WTC11 (cell line): ENCODE results near the gene PTPRN2. TPM values are rescaled to one million over a fixed set of nuclear protein-coding genes. Genes with fewer than 3 reads are reported as not detected.

Experiments used
- ATAC-seq: fragments of 200-7000 bp; cut with Tn5 transposase; 2 replicates; pipeline ENCODE4 v1.10.0; 2021; ENCODE audit warnings: mild to moderate bottlenecking, moderate library complexity
- CTCF ChIA-PET: fragments of 300-600 bp; sonication (Branson Sonifier 250); formaldehyde crosslinking; loops from one replicate; lab custom pipeline; 2021; ENCODE audit warnings: antibody characterized with exemption; lab: Charles Lee
- POLR2A ChIA-PET: fragments of 350-600 bp; sonication (Branson Sonifier 250); formaldehyde crosslinking; loops from one replicate; lab custom pipeline; 2021; ENCODE audit warnings: antibody characterized with exemption; lab: Charles Lee
- DNase-seq: peaks from one replicate; pipeline ENCODE4 v3.0.0; 2021; ENCODE audit warnings: low spot score
- H3K27ac Mint-ChIP-seq: 2 replicates; pipeline ENCODE4 v1.8.0; 2021; ENCODE audit warnings: mixed read lengths
- H3K27me3 Mint-ChIP-seq: 2 replicates; pipeline ENCODE4 v1.8.0; 2021; ENCODE audit warnings: low read depth, mild to moderate bottlenecking, moderate library complexity, mixed read lengths
- H3K36me3 Mint-ChIP-seq: 2 replicates; pipeline ENCODE4 v1.8.0; 2021; ENCODE audit warnings: mixed read lengths
- H3K4me1 Mint-ChIP-seq: 2 replicates; pipeline ENCODE4 v1.8.0; 2022; ENCODE audit warnings: mixed read lengths
- H3K4me3 Mint-ChIP-seq: 2 replicates; pipeline ENCODE4 v1.8.0; 2021; ENCODE audit warnings: mild to moderate bottlenecking, moderate library complexity, mixed read lengths
- H3K9me3 Mint-ChIP-seq: 2 replicates; pipeline ENCODE4 v1.8.0; 2021; ENCODE audit warnings: mixed read lengths
- AR ChIP-seq: fragments of 250-450 bp; sonication (Bioruptor Pico); IDR thresholded peaks from 2 replicates; pipeline ENCODE4 v1.9.0; 2021; ENCODE audit warnings: mild to moderate bottlenecking
- CDX4 ChIP-seq: fragments of 250-450 bp; sonication (Bioruptor Pico); IDR thresholded peaks from 2 replicates; pipeline ENCODE4 v1.9.0; 2021; ENCODE audit warnings: moderate library complexity, mild to moderate bottlenecking, inconsistent platforms, borderline replicate concordance
- EMX1 ChIP-seq: fragments of 250-450 bp; sonication (Bioruptor Pico); IDR thresholded peaks from 2 replicates; pipeline ENCODE4 v1.8.0; 2021; ENCODE audit warnings: mild to moderate bottlenecking
- GABPB1 ChIP-seq: sonication (generic); formaldehyde crosslinking; IDR thresholded peaks from 2 replicates; pipeline ENCODE4 v1.8.1; 2023; ENCODE audit warnings: mild to moderate bottlenecking, missing genetic modification reagents
- HMGA2 ChIP-seq: fragments of 250-450 bp; sonication (Bioruptor Pico); IDR thresholded peaks from 2 replicates; pipeline ENCODE4 v1.4.0; 2021; ENCODE audit warnings: mild to moderate bottlenecking, moderate library complexity
- PRRX2 ChIP-seq: fragments of 250-450 bp; sonication (Bioruptor Pico); IDR thresholded peaks from 2 replicates; pipeline ENCODE4 v1.8.0; 2021; ENCODE audit warnings: mild to moderate bottlenecking
- TEAD1 ChIP-seq: sonication (generic); formaldehyde crosslinking; IDR thresholded peaks from 2 replicates; pipeline ENCODE4 v1.8.0; 2022; ENCODE audit warnings: mild to moderate bottlenecking, missing genetic modification reagents
- ZNF396 ChIP-seq: fragments of 250-450 bp; sonication (Bioruptor Pico); IDR thresholded peaks from 2 replicates; pipeline ENCODE4 v1.8.0; 2021; ENCODE audit warnings: mild to moderate bottlenecking, moderate library complexity, borderline replicate concordance
- ZNF423 ChIP-seq: fragments of 250-450 bp; sonication (Bioruptor Pico); IDR thresholded peaks from 2 replicates; pipeline ENCODE4 v2.1.2; 2022; ENCODE audit warnings: mild to moderate bottlenecking, moderate library complexity
- ZNF671 ChIP-seq: fragments of 250-450 bp; sonication (Bioruptor Pico); IDR thresholded peaks from 2 replicates; pipeline ENCODE4 v1.8.0; 2021; ENCODE audit warnings: mild to moderate bottlenecking
- total RNA-seq: library from RNA; stranded (reverse); gene quantifications from 3 replicates; pipeline ENCODE4 v1.2.3, GENCODE V29; 2021
- TF ChIP-seq, protein P1 (sequence below): sonication (generic); formaldehyde crosslinking; IDR thresholded peaks from 2 replicates; pipeline ENCODE4 v1.8.1; 2023; ENCODE audit warnings: mild to moderate bottlenecking, moderate library complexity, missing genetic modification reagents
- TF ChIP-seq, protein P2 (sequence below): sonication (generic); formaldehyde crosslinking; IDR thresholded peaks from 2 replicates; pipeline ENCODE4 v1.8.0; 2022; ENCODE audit warnings: missing genetic modification reagents
- TF ChIP-seq, protein P3 (sequence below): sonication (generic); formaldehyde crosslinking; IDR thresholded peaks from 2 replicates; pipeline ENCODE4 v1.8.1; 2022; ENCODE audit warnings: mild to moderate bottlenecking, missing genetic modification reagents, moderate library complexity, borderline replicate concordance

The PTPRN2 gene
- total RNA-seq, 1 experiment from 2014 or later, result 4.7 TPM

- TF ChIP-seq ZNF423 (CRISPR knock-in tag) (no peak), EMX1 (CRISPR knock-in tag) (no peak), PRRX2 (CRISPR knock-in tag) (no peak), CDX4 (CRISPR knock-in tag) (no peak), ZNF671 (CRISPR knock-in tag) (no peak), ZNF396 (no peak)
- TF ChIP-seq, protein P1, sequence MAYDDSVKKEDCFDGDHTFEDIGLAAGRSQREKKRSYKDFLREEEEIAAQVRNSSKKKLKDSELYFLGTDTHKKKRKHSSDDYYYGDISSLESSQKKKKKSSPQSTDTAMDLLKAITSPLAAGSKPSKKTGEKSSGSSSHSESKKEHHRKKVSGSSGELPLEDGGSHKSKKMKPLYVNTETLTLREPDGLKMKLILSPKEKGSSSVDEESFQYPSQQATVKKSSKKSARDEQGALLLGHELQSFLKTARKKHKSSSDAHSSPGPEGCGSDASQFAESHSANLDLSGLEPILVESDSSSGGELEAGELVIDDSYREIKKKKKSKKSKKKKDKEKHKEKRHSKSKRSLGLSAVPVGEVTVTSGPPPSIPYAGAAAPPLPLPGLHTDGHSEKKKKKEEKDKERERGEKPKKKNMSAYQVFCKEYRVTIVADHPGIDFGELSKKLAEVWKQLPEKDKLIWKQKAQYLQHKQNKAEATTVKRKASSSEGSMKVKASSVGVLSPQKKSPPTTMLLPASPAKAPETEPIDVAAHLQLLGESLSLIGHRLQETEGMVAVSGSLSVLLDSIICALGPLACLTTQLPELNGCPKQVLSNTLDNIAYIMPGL, result no peak
- TF ChIP-seq, protein P2, sequence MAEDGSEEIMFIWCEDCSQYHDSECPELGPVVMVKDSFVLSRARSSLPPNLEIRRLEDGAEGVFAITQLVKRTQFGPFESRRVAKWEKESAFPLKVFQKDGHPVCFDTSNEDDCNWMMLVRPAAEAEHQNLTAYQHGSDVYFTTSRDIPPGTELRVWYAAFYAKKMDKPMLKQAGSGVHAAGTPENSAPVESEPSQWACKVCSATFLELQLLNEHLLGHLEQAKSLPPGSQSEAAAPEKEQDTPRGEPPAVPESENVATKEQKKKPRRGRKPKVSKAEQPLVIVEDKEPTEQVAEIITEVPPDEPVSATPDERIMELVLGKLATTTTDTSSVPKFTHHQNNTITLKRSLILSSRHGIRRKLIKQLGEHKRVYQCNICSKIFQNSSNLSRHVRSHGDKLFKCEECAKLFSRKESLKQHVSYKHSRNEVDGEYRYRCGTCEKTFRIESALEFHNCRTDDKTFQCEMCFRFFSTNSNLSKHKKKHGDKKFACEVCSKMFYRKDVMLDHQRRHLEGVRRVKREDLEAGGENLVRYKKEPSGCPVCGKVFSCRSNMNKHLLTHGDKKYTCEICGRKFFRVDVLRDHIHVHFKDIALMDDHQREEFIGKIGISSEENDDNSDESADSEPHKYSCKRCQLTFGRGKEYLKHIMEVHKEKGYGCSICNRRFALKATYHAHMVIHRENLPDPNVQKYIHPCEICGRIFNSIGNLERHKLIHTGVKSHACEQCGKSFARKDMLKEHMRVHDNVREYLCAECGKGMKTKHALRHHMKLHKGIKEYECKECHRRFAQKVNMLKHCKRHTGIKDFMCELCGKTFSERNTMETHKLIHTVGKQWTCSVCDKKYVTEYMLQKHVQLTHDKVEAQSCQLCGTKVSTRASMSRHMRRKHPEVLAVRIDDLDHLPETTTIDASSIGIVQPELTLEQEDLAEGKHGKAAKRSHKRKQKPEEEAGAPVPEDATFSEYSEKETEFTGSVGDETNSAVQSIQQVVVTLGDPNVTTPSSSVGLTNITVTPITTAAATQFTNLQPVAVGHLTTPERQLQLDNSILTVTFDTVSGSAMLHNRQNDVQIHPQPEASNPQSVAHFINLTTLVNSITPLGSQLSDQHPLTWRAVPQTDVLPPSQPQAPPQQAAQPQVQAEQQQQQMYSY (CRISPR knock-in tag), result no peak
Observed at GRCh38 chr7:158357106-158357897, 230.3 kb downstream of the PTPRN2 start (continued).

- Mint-ChIP-seq H3K4me3 (no peak overlapping the region), H3K36me3 (peaks cover 14% of the 10 kb centered on the region), H3K27ac (no peak overlapping the region), H3K27me3 (peaks cover 35% of the 10 kb centered on the region), H3K9me3 (peaks cover 16% of the 10 kb centered on the region), H3K4me1 (peaks cover 17% of the 10 kb centered on the region)
- ATAC-seq (no peak), DNase-seq (no peak)
- POLR2A ChIA-PET, result no interaction called here
- no peak for TF ChIP-seq TEAD1 (CRISPR knock-in tag)
- no peak for TF ChIP-seq GABPB1
- TF ChIP-seq, protein P3, sequence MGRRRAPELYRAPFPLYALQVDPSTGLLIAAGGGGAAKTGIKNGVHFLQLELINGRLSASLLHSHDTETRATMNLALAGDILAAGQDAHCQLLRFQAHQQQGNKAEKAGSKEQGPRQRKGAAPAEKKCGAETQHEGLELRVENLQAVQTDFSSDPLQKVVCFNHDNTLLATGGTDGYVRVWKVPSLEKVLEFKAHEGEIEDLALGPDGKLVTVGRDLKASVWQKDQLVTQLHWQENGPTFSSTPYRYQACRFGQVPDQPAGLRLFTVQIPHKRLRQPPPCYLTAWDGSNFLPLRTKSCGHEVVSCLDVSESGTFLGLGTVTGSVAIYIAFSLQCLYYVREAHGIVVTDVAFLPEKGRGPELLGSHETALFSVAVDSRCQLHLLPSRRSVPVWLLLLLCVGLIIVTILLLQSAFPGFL (CRISPR knock-in tag), result no peak
- no peak for TF ChIP-seq AR
- TF ChIP-seq HMGA2 (CRISPR knock-in tag), result no peak
- CTCF ChIA-PET, result interaction anchor here (0.7 to 2.8 kb wide), 5 partner anchors 29 to 52 kb away, joined by 3 to 10 read pairs (median 3); no protein-coding TSS in a partner anchor
Observed at GRCh38 chr7:158356454-158356853, 231.2 kb downstream of the PTPRN2 start.
